BE2C (cell line): ENCODE measurements around the gene B3GLCT.

Experiments used
- DNase-seq: peaks from one replicate; pipeline ENCODE4 v3.0.0-alpha.2; 2020
- H3K27me3 ChIP-seq: fragments of 250-450 bp; sonication (Bioruptor Pico); 2 replicates; pipeline ENCODE4 v1.5.1; 2020; ENCODE audit warnings: mild to moderate bottlenecking
- H3K36me3 ChIP-seq: fragments of 250-450 bp; sonication (Bioruptor Pico); 2 replicates; pipeline ENCODE4 v1.5.1; 2020; ENCODE audit warnings: mild to moderate bottlenecking
- H3K4me1 ChIP-seq: fragments of 250-450 bp; sonication (Bioruptor Pico); 2 replicates; pipeline ENCODE4 v1.5.1; 2020
- H3K4me3 ChIP-seq: 2 replicates; pipeline ENCODE4 v1.5.1; 2011; ENCODE audit warnings: low read depth, low read length
- H3K9me3 ChIP-seq: fragments of 250-450 bp; sonication (Bioruptor Pico); 2 replicates; pipeline ENCODE4 v1.5.1; 2020
- TF ChIP-seq, protein P1 (sequence below): IDR thresholded peaks from 2 replicates; pipeline ENCODE4 v1.5.1; 2012; ENCODE audit warnings: mild to moderate bottlenecking, low read depth, low read length

Gene B3GLCT

DNA sequence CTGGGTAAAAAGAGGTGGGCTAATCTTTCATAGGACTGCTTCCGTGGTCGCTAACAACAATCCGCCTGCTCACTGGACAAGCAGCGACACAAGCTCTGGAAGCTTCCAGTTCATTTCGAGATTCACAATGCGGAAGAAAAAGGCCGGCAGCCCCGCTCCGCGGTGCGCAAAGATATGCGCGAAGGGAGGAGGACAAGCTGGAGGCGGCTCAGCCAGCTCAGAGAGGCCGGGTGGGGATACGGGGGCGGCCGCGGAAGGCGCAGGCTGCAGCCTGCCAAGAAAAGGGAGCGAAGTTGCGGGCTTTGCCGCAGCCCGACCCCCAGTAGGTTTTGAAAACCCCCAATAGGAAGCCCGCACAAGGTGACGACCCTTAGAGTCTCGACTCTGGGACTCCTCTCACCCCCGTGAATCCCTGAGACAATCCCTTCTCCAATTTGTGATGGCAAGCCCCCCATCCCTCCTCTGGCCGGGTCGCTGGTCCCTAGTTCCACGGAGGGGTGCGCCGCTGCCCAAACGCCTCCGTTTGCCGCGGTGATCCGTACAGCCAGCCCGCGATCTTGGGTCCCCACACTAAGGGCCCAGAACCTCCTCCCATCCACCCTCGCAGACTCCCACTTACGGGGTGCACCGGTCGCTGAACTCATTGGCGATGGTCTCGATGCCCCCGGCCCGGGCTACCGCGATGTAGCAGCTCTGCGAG is 38.8 kb upstream of the B3GLCT start:
- Histone ChIP-seq H3K36me3 (peaks cover 17% of the 10 kb centered on the region), H3K4me1 (no peaks in the 10 kb centered on the region; the same call in 1 of the 2 replicates), H3K4me3 (peak overlapping the region; percentile 95), H3K9me3 (no peaks in the 10 kb centered on the region), H3K27me3 (no peaks in the 10 kb centered on the region)
- peak; percentile 59 for DNase-seq
- TF ChIP-seq, protein P1, sequence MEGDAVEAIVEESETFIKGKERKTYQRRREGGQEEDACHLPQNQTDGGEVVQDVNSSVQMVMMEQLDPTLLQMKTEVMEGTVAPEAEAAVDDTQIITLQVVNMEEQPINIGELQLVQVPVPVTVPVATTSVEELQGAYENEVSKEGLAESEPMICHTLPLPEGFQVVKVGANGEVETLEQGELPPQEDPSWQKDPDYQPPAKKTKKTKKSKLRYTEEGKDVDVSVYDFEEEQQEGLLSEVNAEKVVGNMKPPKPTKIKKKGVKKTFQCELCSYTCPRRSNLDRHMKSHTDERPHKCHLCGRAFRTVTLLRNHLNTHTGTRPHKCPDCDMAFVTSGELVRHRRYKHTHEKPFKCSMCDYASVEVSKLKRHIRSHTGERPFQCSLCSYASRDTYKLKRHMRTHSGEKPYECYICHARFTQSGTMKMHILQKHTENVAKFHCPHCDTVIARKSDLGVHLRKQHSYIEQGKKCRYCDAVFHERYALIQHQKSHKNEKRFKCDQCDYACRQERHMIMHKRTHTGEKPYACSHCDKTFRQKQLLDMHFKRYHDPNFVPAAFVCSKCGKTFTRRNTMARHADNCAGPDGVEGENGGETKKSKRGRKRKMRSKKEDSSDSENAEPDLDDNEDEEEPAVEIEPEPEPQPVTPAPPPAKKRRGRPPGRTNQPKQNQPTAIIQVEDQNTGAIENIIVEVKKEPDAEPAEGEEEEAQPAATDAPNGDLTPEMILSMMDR, result no peak

DNA sequence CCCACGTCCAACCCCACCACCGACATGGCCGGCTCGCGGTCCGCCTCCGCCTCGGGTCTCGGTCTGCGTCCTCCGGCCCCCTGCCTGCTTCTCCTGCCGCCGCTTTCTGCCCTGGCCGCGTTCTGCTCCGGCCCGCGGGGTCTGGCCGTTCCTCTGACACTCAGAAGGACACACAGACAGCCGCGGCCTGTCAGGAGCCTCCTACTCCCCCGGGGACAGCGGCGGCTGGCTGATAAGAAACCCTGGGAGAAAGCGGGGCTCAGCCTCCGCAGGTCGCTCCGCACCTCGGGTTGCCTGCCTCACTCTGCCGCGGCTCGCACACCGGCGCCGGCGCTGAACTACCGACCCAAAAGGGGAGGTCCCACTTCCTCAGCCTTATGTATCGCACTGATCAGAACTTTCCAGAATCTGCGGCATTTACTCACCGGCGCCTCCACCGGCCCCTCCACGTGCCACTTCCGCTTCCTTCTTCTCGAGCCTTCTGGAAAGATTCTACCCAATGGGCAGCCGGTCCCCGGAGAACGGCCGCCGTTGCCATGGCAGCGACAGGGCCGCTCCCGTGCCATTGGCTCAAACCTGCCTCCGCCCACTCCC is 38.1 kb upstream of the B3GLCT start, which contains the start of gene HSPH1:
Gene HSPH1 (minus strand): TSS at position 348 of the 594 bp plus-strand sequence. CDS start 322 bp downstream, at position 26.
- DNase-seq, result peak; percentile 99
- Histone ChIP-seq H3K4me1 (no peaks in the 10 kb centered on the region; the same call in 1 of the 2 replicates), H3K27me3 (no peaks in the 10 kb centered on the region), H3K9me3 (no peaks in the 10 kb centered on the region), H3K36me3 (peaks cover 13% of the 10 kb centered on the region), H3K4me3 (peak within 1 kb of the TSS; percentile 95)
- TF ChIP-seq, protein P1, result peak; percentile 10; the same call in 1 of the 2 replicates

DNA sequence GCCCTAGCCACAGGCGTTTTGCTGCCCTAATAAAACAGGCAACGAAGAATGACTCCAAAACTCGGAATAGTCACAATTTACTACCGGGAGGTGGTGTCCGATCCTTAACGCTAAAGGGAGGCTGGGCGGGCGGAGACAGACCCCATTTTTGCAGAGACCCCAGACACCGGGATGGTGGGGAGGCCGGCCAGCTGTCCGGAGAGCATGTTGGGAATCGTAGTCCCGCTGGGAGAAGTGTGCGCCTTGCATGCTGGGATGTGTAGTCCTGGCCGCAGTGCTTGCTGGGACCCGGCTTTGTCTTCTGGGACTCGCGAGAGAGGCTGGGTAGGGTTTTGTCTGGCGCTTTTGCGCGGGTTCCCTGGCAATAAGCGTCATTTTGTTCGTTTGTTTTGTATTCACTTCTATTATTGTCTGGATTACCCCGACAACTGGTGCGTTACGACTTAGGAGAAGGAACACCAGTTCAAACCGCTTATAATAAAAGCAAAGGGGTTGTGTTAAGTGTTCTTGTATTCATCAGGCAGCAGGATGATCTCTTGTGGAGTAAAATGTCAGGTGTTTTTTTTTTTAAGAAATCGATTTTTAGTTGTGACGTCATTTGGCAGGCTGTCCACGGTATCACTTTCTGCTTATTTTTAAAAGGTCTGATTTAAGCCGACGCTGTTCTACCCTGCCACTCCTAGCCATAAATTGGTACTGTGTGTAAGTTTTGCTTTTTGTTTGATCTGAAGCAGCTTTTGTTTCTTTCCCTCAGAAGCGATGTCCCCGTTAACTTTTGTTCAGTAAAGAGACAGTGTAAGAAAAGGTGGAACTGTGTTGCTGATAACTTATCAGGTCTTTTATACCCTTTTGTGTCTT is 37.4 kb upstream of the B3GLCT start:
- H3K27me3 ChIP-seq, result no peaks in the 10 kb centered on the region
- DNase-seq, result peak; percentile 97
- H3K4me3 ChIP-seq, result peak overlapping the region; percentile 95
- H3K9me3 ChIP-seq, result no peaks in the 10 kb centered on the region
- TF ChIP-seq, protein P1, result no peak
- H3K4me1 ChIP-seq, result no peaks in the 10 kb centered on the region; the same call in 1 of the 2 replicates
- peaks cover 8% of the 10 kb centered on the region for H3K36me3 ChIP-seq

DNA sequence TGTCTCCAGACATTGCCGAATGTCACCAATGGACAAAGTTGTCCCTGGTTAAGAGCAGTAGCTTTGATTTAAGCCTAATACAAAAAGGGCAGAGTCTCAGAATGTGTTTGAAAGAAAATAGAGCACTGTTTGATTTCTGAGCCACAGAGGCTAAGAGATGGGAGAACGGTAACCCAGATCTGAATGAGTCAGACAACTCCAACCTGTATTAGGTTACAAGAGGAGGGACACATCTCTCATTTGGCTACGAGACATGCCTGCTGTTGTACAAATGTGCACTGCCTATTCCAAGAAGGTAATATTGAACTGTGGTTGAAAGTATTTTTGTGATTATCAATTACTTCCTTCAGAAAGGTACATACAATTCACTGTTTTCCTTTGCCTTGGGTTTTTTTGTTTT is 33.2 kb upstream of the B3GLCT start:
- TF ChIP-seq, protein P1, result no peak
- H3K9me3 ChIP-seq, result no peaks in the 10 kb centered on the region
- no peaks in the 10 kb centered on the region for H3K36me3 ChIP-seq
- no peaks in the 10 kb centered on the region for H3K27me3 ChIP-seq
- H3K4me3 ChIP-seq, result no peak overlapping the region
- H3K4me1 ChIP-seq, result no peaks in the 10 kb centered on the region; the same call in 1 of the 2 replicates
- no peak for DNase-seq

DNA sequence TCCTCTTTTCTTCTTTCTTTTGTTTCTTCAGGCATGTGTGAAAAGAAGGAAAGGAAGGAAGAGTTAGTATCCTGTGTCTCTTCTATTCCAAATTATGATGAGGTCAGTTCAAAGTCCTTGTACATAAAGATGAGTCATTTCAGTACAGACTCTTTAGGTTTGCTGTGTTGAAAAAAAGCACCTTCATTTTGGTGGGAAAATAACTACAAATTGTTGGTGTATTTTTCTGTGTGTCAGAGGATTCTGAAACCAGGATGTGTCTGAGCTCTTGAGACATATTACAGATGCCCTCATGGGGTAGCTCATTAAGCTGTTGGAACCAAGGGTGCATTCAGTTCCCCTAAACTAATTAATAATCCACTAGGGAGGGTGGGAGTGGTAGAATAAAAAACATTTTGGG is 32.3 kb upstream of the B3GLCT start:
- Histone ChIP-seq H3K4me1 (no peaks in the 10 kb centered on the region; the same call in 1 of the 2 replicates), H3K27me3 (no peaks in the 10 kb centered on the region), H3K36me3 (no peaks in the 10 kb centered on the region), H3K4me3 (no peak overlapping the region), H3K9me3 (no peaks in the 10 kb centered on the region)
- TF ChIP-seq, protein P1, result no peak
- DNase-seq, result no peak
